Aorta (tissue), 5 donors: ENCODE data around the gene ARMH4. TPM values are rescaled to one million over a fixed set of nuclear protein-coding genes. Genes with fewer than 3 reads are reported as not detected.
"Not testable (repeated sequence)": the region's sequence is repeated elsewhere in the genome, so short reads cannot be mapped to it uniquely, and the experiment has no call there.

Experiments used
- ATAC-seq: fragments of 200-7000 bp; cut with Tn5 transposase; one replicate; pipeline ENCODE4 v1.9.1; 2022; ENCODE audit warnings: moderate library complexity; ENCODE audit not compliant: low FRiP score
- DNase-seq, 2 donors: peaks; one replicate each; pipeline ENCODE4 v3.0.0-alpha.2; 2020
- H3K27ac ChIP-seq, 2 donors: one replicate each; pipeline ENCODE4 v1.5.1; 2013; ENCODE audit warnings: low read length in 2 of 2, mild to moderate bottlenecking in 2 of 2, moderate library complexity in 2 of 2, control low read depth in 1 of 2, inconsistent platforms in 1 of 2, low read depth in 1 of 2
- H3K27me3 ChIP-seq, 2 donors: one replicate each; pipeline ENCODE4 v1.6.1; 2013; ENCODE audit warnings: control low read depth in 1 of 2, low read length in 1 of 2, mild to moderate bottlenecking in 1 of 2, moderate library complexity in 1 of 2; ENCODE audit not compliant: insufficient read depth in 2 of 2, control insufficient read depth in 1 of 2
- H3K36me3 ChIP-seq, 2 donors: one replicate each; pipeline ENCODE4 v1.6.1; 2013; ENCODE audit warnings: control low read depth in 1 of 2, low read length in 1 of 2, mild to moderate bottlenecking in 1 of 2; ENCODE audit not compliant: insufficient read depth in 2 of 2, control insufficient read depth in 1 of 2
- H3K4me1 ChIP-seq, 2 donors: one replicate each; pipeline ENCODE4 v1.6.1; 2013; ENCODE audit warnings: low read length in 2 of 2, control low read depth in 1 of 2, mild to moderate bottlenecking in 1 of 2, moderate library complexity in 1 of 2; ENCODE audit not compliant: insufficient read depth in 2 of 2, control insufficient read depth in 1 of 2
- H3K4me3 ChIP-seq, 2 donors: one replicate each; pipeline ENCODE4 v1.5.1; 2013; ENCODE audit warnings: low read length in 2 of 2, control low read depth in 1 of 2, mild to moderate bottlenecking in 1 of 2
- H3K9me3 ChIP-seq: one replicate; pipeline ENCODE4 v1.6.1; 2013; ENCODE audit warnings: mild to moderate bottlenecking, low read length; ENCODE audit not compliant: control insufficient read depth
- WGBS, 2 donors: extraction: QIAGEN DNeasy Blood & Tissue Kit; methylation state at CpG; one replicate each; pipeline ENCODE4 v1.1.7; 2013; 5-methylcytosine and 5-hydroxymethylcytosine counted together
- intact Hi-C, 2 donors: fragments of 100-400 bp; cut with DNase I; formaldehyde crosslinking; loops; one replicate each; pipeline versions ENCODE4 v1.14.2 to v1.15.0; 2022
- polyA plus RNA-seq, 2 donors: library from polyadenylated mRNA; stranded (reverse); fragments of 200-250 nt; gene quantifications; one replicate each; pipeline ENCODE4 v1.2.3, GENCODE V29; 2013
- total RNA-seq, 2 donors: library from RNA; stranded (reverse); fragmentation: NEBNext Ultra II Directional; extraction: Animal tissue kit (Norgen Biotek cat#: 25700); gene quantifications; one replicate each; pipeline ENCODE4 v1.2.1, GENCODE V29; 2021
- donor health status: healthy with polysubstance abuse.
- donor health status: Bipolar disorder and iron deficiency.
- donor health status: DM: no; HTN: no; CAD: no.
- donor health status: DM: no; HTN: no; CAD: no.
- donor health status: DM: yes; HTN: yes; CAD: no.

Gene ARMH4
- total and polyA plus RNA-seq, 4 donors: 0.92 to 14.6 (median 5.1) TPM

DNA sequence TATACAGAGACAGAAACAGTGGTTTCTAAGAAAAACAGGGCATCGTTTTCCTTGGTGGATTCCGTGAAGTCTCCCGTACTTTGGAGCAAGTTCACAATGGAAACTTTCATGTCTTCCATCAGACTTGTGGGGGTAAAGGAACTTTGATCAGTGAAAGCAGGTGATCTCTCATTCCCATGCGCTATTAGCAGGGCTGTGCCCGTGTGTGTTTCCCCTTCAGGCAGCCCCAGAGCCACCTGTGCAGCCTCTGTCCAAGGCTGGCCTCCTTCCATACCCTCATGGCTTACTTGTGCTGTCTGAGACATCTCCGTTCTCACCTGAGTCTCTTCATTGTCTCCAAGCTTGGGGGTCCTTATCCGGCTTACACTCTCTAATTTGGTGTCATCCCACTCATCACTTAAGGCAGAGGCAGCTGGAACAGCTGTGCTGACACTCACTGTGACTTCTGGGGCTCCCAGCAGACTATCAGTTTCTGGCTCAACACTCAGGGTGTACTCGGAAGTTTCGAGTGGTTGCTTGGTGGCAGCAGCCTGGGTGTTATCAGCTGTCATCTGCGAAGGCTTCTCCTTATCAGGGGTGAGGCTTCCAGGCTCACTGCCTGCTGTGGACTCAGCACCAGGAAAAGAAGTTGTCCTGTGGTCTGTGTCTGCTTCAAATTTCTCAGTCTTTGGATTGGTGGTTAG lies 13.8 kb downstream of the ARMH4 start:
- Histone ChIP-seq H3K9me3 (no peaks in the 10 kb centered on the region), H3K27ac (no peak overlapping the region), H3K36me3 (peaks cover 0 to 2% of the 10 kb centered on the region in 2 donors), H3K4me1 (no peaks in the 10 kb centered on the region), H3K27me3 (no peaks in the 10 kb centered on the region), H3K4me3 (no peak overlapping the region)
- intact Hi-C loops: no loop called here
- DNase-seq: no peak
- WGBS, 2 donors: 88 to 94% methylated on average over 10 of the region's 10 CpGs
- no peak for ATAC-seq

DNA sequence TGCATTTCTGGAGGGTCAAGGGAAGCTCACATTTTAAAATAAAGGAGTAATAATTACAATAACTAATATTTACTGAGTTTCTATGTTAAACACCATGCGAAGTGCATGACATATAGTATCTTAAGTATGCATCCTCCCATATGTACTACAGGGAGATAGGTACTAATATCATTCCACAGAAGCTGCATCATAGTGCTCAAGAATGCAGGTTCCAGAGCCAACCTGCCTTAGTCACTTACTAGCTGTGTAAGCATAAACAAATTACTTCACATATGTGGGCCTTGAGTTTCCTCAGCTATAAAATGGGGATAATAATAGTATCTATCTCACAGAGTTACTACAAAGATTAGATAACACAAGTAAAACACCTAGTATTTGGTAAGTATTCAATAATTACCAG lies 18.3 kb downstream of the ARMH4 start:
- Histone ChIP-seq H3K4me1 (peaks cover 3 to 6% of the 10 kb centered on the region in 2 donors), H3K27me3 (no peaks in the 10 kb centered on the region), H3K9me3 (no peaks in the 10 kb centered on the region), H3K4me3 (no peak overlapping the region), H3K36me3 (peaks cover 0 to 2% of the 10 kb centered on the region in 2 donors), H3K27ac (no peak overlapping the region)
- 87 to 94% methylated on average over 1 of the region's 1 CpG for WGBS, 2 donors
- DNase-seq: no peak
- intact Hi-C loops: no loop called here
- no peak for ATAC-seq

DNA sequence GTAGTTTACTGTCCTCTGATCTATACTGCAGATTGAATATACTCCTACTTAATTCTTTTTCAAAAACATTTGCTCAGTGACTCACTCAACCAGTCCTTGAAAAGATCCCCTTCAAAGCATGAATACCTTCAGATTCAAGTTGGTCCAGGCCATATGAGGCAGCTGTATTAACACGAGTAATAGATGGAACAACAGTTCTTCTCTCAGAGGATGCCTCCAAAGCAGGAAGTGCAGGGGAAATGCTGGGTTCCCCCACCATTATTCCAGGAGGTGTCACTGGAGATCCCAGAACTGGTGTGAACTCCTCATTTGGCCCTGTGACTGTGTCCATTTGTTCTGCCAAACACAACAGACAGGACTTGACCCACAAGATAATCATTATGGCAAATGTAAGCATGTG lies 20.6 kb downstream of the ARMH4 start:
- Histone ChIP-seq H3K27ac (peak overlapping the region in 1 of 2 donors; percentile 51), H3K4me1 (peaks cover 3 to 6% of the 10 kb centered on the region in 2 donors), H3K4me3 (no peak overlapping the region), H3K36me3 (no peaks in the 10 kb centered on the region), H3K9me3 (no peaks in the 10 kb centered on the region), H3K27me3 (no peaks in the 10 kb centered on the region)
- ATAC-seq (peak; percentile 56), DNase-seq (no peak)
- WGBS, 2 donors: 83 to 94% methylated on average over 1 of the region's 1 CpG
- intact Hi-C loops: no loop called here

DNA sequence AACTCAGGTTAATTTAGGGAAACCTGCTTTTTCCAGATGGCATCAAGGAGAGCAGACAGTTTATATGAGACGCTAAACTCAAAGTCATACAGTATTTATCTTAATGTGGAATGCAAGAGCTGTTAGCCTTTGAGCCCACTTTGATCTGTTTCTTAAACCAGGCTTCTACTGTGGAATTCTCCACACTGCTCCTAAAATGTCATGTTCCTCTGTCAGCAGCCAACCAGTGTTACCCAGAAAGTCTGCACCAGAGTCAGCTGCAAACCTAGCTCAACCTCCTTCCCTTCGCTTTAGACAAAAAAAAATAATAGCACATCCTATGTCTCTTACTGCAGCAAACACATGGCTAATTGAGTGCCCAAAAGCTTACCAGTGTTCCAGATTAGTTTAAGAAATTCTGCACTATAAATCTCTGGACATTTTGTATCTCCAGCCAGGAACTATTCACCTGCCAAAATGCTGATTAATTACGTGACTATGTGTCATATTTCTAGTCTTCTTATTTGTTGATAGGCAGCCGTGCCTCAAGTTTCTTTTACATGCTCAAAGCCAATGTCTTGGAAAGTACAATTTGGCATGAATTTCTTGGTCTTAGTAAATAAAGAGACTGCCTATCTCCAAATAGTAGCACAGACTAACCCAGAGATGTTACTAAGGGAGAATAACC lies 21.8 kb downstream of the ARMH4 start:
- intact Hi-C loops: no loop called here
- no peaks in the 10 kb centered on the region for H3K36me3 ChIP-seq
- no peak for DNase-seq
- ATAC-seq: peak; percentile 33
- H3K4me3 ChIP-seq: no peak overlapping the region
- H3K27ac ChIP-seq: peak overlapping the region; percentile 1 to 48
- no peaks in the 10 kb centered on the region for H3K27me3 ChIP-seq
- WGBS, 2 donors: 15 to 25% methylated on average over 4 of the region's 4 CpGs
- H3K9me3 ChIP-seq: no peaks in the 10 kb centered on the region
- H3K4me1 ChIP-seq: peaks cover 3 to 6% of the 10 kb centered on the region in 2 donors

DNA sequence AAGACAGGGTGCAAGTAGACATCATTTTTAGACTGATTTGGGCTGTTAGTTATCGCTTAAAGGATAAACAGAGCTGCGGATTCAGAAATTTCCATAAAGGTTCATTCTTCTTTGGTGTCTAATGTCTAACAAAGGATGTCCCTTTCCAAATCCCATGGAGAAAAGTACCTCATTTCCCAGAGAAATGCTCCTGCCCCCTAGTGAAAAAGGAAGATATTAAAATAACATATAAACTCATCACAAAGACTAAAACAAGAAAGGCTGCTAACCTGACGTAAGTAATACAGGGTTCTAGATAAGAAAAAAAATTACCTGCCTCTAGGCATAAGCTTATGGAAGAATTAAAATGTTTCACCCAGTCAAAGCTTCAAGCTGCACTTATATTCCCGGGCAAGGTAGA lies 22.8 kb downstream of the ARMH4 start:
- ATAC-seq (no peak), DNase-seq (no peak)
- peaks cover 3 to 6% of the 10 kb centered on the region in 2 donors for H3K4me1 ChIP-seq
- WGBS, 2 donors: 93 to 96% methylated on average over 4 of the region's 4 CpGs
- intact Hi-C loops: loop anchor here in 1 of 2 donors (10.0 kb wide), 1 partner anchor 266 kb away; the partner anchor contains the start of gene TOMM20L
- H3K36me3 ChIP-seq: no peaks in the 10 kb centered on the region
- H3K27ac ChIP-seq: no peak overlapping the region
- no peak overlapping the region for H3K4me3 ChIP-seq
- no peaks in the 10 kb centered on the region for H3K27me3 ChIP-seq
- H3K9me3 ChIP-seq: no peaks in the 10 kb centered on the region

DNA sequence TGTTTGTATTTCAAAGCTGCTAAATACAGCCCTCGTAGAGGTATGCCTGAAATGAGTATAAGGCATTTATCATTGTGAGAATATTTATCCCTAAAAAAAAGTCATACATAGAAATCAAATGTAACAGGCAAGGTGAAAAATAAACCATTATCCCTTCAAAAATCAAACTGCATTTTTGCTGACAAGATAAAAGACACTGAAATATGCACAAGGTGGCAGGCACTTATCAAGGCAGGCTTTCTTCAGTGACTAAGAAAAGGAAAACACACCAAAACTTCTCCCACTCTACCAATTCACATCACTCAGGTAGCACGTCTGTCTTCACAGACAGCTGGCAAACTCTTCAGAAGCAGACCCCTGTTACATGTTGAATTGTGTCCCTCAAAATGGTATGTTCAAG lies 23.6 kb downstream of the ARMH4 start:
- H3K27me3 ChIP-seq: no peaks in the 10 kb centered on the region
- ATAC-seq (no peak), DNase-seq (no peak)
- H3K9me3 ChIP-seq: no peaks in the 10 kb centered on the region
- no peaks in the 10 kb centered on the region for H3K36me3 ChIP-seq
- H3K4me3 ChIP-seq: no peak overlapping the region
- intact Hi-C loops: loop anchor here in 1 of 2 donors (10.0 kb wide), 1 partner anchor 266 kb away; the partner anchor contains the start of gene TOMM20L
- no peak overlapping the region for H3K27ac ChIP-seq
- WGBS, 2 donors: 84 to 85% methylated on average over 2 of the region's 2 CpGs
- peaks cover 3 to 6% of the 10 kb centered on the region in 2 donors for H3K4me1 ChIP-seq

DNA sequence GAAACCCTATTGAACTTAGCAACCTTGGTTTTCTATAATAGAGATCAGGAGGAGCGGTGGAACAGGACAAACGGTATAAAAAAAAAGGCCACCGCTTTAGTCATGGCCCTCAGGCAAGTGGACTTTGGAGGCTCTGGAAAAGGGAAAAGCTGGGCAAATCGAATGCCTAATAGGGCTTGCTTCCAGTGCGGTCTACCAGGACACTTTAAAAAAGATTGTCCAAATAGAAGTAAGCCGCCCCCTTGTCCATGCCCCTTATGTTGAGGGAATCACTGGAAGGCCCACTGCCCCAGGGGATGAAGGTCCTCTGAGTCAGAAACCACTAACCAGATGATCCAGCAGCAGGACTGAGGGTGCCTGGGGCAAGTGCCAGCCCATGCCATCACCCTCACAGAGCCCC lies 29.5 kb downstream of the ARMH4 start:
- intact Hi-C loops: loop anchor here in 1 of 2 donors (10.0 kb wide), 1 partner anchor 272 kb away; the partner anchor contains the start of gene TOMM20L
- 96 to 97% methylated on average over 6 of the region's 6 CpGs for WGBS, 2 donors
- not testable (repeated sequence) for DNase-seq

DNA sequence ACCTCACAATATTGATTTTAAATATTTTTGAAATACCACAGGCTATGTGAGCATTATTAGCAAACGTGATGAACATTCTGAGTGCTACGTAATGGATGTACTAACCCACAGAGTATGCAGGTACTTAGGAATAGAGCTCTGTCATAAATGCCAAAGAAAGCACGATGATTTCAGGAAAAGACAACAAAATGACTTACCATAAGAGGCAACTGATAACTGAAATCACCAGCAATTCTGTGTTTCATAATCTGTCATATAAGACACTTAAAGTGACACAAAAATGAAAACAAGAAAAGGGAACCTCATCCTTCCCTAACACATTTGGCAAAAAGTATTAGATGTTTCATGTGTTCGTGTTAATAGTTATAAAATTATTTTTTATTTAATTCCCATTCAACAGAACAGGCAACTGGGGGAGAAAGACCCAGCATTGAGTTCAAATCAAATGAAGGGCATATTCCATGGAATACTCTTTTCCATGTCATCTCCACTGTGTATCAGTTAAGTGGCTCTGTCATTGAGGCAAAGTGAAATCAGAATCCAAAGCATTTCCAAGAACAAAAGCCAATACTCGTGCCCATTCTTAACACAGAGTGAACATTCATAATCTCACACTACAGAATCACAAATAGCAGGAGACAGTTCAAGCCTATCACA lies 30.4 kb downstream of the ARMH4 start:
- Histone ChIP-seq H3K27ac (no peak overlapping the region), H3K9me3 (no peaks in the 10 kb centered on the region), H3K4me1 (no peaks in the 10 kb centered on the region), H3K4me3 (no peak overlapping the region), H3K27me3 (no peaks in the 10 kb centered on the region), H3K36me3 (peaks cover 0 to 2% of the 10 kb centered on the region in 2 donors)
- intact Hi-C loops: loop anchor here in 1 of 2 donors (10.0 kb wide), 1 partner anchor 273 kb away; the partner anchor contains the start of gene TOMM20L
- ATAC-seq (no peak), DNase-seq (no peak)
- 76 to 80% methylated on average over 5 of the region's 5 CpGs for WGBS, 2 donors

More for the DNA sequence above, 29.5 kb downstream of the ARMH4 start:
- not testable (repeated sequence) for H3K27me3 ChIP-seq, H3K9me3 ChIP-seq, H3K4me3 ChIP-seq, H3K36me3 ChIP-seq, ATAC-seq, H3K27ac ChIP-seq, H3K4me1 ChIP-seq
